GM12878 (cell line): ENCODE measurements around the gene DUSP22. TPM values are rescaled to one million over a fixed set of nuclear protein-coding genes. Genes with fewer than 3 reads are reported as not detected.
A peak's percentile ranks its signal among the peaks of the same experiment; 100 is the strongest.

ENCODE experiments used
- ASH2L ChIP-seq: fragments of 300-600, 200-600 bp; sonication (generic); IDR thresholded peaks from 2 replicates; pipeline ENCODE4 v1.6.1; 2017; ENCODE audit warnings: low read depth, mild to moderate bottlenecking, borderline replicate concordance
- ATF2 ChIP-seq: IDR thresholded peaks from 2 replicates; pipeline ENCODE4 v1.6.1; 2012; ENCODE audit warnings: low read length, inconsistent platforms
- ATF7 ChIP-seq: fragments of 450-650 bp; IDR thresholded peaks from 2 replicates; pipeline ENCODE4 v1.6.1; 2016; ENCODE audit warnings: low read depth, mild to moderate bottlenecking
- BCLAF1 ChIP-seq: fragments of 450-650 bp; IDR thresholded peaks from 2 replicates; pipeline ENCODE4 v1.6.1; 2017; ENCODE audit warnings: antibody characterized with exemption, mild to moderate bottlenecking, moderate library complexity
- HCFC1 ChIP-seq: fragments of 150-350 bp; IDR thresholded peaks from 2 replicates; pipeline ENCODE4 v1.6.1; 2014; ENCODE audit warnings: low read length
- MAX ChIP-seq: IDR thresholded peaks from 2 replicates; pipeline ENCODE4 v1.6.1; 2012; ENCODE audit warnings: low read depth, low read length, improper control_type of control experiment
- NFIC ChIP-seq: IDR thresholded peaks from 2 replicates; pipeline ENCODE4 v1.6.1; 2012; ENCODE audit warnings: low read depth, mild to moderate bottlenecking, inconsistent platforms, low read length, moderate library complexity
- NFXL1 ChIP-seq: fragments of 450-650 bp; IDR thresholded peaks from 2 replicates; pipeline ENCODE4 v1.6.1; 2017; ENCODE audit warnings: antibody characterized with exemption, mild to moderate bottlenecking, borderline replicate concordance
- SIX5 ChIP-seq: IDR thresholded peaks from 2 replicates; pipeline ENCODE4 v1.6.1; 2011; ENCODE audit warnings: mild to moderate bottlenecking, low read depth, low read length, moderate library complexity; ENCODE audit not compliant: severe bottlenecking
- SMC3 ChIP-seq: IDR thresholded peaks from 2 replicates; pipeline ENCODE4 v1.6.1; 2011; ENCODE audit warnings: low read length, improper control_type of control experiment, borderline replicate concordance
- SPI1 ChIP-seq: IDR thresholded peaks from 2 replicates; pipeline ENCODE4 v1.6.1; 2011; ENCODE audit warnings: low read depth, mild to moderate bottlenecking, low read length, moderate library complexity, borderline replicate concordance; ENCODE audit not compliant: insufficient read depth
- SUPT20H ChIP-seq: IDR thresholded peaks from 2 replicates; pipeline ENCODE4 v1.6.1; 2011; ENCODE audit warnings: low read depth, mild to moderate bottlenecking, low read length, moderate library complexity, borderline replicate concordance; ENCODE audit not compliant: control insufficient read depth
- ZBTB11 ChIP-seq: fragments of 450-650 bp; formaldehyde crosslinking; IDR thresholded peaks from 2 replicates; pipeline ENCODE4 v1.5.0; 2022; ENCODE audit warnings: mild to moderate bottlenecking, missing genetic modification characterization
- ZNF217 ChIP-seq: fragments of 450-650 bp; IDR thresholded peaks from 2 replicates; pipeline ENCODE4 v1.6.1; 2017; ENCODE audit warnings: antibody characterized with exemption, mild to moderate bottlenecking
- ZNF622 ChIP-seq: fragments of 450-650 bp; IDR thresholded peaks from 2 replicates; pipeline ENCODE4 v1.6.1; 2017; ENCODE audit warnings: mild to moderate bottlenecking, inconsistent platforms
- polyA plus RNA-seq, 11 experiments: library from polyadenylated mRNA; depleted of rRNA in 4 of 11; unstranded in 6 of 11; stranded (reverse) in 5 of 11; fragments of >200 nt; fragmentation: Nextera tagmentation in 4 of 11; fragmentation: Illumina TruSeq in 1 of 11; extraction: Ambion mirVana in 4 of 11; extraction: Trizol in 1 of 11; gene quantifications; 1 replicate in 1 of 11; 2 replicates in 10 of 11; pipeline versions ENCODE4 v1.2.1 to v1.2.3, GENCODE V29; 2011 to 2016; ENCODE audit warnings: inconsistent platforms in 2 of 11, missing spikeins in 2 of 11, low read depth in 1 of 11
- total RNA-seq, 4 experiments: library from RNA; depleted of rRNA in 3 of 4; stranded (reverse); fragments of >200 nt in 3 of 4; fragmentation: Illumina TruSeq in 1 of 4; extraction: Trizol in 1 of 4; gene quantifications; 2 replicates each; pipeline versions ENCODE4 v1.2.1 to v1.2.3, GENCODE V29; 2013 to 2021
- TF ChIP-seq, protein P1 (sequence below): IDR thresholded peaks from 2 replicates; pipeline ENCODE4 v1.6.1; 2011; ENCODE audit warnings: mild to moderate bottlenecking, low read depth, low read length, moderate library complexity; ENCODE audit not compliant: insufficient replicate concordance
- TF ChIP-seq, protein P2 (sequence below): fragments of 450-650 bp; IDR thresholded peaks from 2 replicates; pipeline ENCODE4 v1.6.1; 2017; ENCODE audit warnings: mild to moderate bottlenecking

Gene DUSP22
- total and polyA plus RNA-seq, 10 of the 15 experiments (the other 5 are each of a cell fraction or from before 2014, with no cell fraction given), result 78.9 to 156 (median 107) TPM

DNA sequence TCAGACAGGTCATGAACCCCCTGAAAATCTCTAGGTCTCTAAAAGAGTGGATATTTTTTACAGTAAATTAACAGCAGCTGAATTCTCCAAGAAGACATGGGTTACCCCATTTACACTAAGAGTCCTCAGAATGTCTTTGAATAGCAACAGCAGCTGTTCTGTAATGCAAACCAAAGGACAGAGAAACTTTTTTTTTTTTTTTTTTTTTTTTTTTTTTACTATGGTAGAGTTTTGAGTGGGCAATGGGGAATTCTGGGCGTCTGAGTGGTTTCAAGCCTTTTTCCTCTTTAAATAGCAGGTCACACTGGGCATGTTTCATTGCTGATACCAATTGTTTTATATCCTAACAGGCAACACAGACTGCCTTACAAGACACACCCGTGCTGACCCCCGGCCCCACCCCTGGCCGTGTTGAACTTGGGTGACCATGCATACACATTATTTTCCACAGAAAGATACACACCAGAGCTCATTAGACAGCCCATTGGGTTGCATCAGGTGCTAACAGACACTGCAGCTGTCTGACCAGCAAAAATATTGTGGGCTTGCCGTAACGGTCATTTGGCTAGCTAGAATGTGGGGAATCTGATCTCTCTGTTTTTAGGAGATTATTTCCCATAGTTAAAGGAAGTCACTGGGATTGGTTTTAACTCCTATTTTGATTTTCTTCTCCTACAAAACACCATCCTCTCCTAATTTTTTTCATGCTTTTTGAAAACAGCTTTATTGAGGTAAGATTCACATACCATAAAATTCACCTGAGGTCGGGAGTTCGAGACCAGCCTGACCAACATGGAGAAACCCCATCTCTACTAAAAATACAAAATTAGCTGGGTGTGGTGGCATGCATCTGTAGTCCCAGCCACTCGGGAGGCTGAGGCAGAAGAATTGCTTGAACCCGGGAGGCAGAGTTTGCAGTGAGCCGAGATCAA lies 72.6 kb downstream of the DUSP22 start (continued):
- TF ChIP-seq, protein P1, sequence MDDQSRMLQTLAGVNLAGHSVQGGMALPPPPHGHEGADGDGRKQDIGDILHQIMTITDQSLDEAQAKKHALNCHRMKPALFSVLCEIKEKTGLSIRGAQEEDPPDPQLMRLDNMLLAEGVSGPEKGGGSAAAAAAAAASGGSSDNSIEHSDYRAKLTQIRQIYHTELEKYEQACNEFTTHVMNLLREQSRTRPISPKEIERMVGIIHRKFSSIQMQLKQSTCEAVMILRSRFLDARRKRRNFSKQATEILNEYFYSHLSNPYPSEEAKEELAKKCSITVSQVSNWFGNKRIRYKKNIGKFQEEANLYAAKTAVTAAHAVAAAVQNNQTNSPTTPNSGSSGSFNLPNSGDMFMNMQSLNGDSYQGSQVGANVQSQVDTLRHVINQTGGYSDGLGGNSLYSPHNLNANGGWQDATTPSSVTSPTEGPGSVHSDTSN, result no peak
- TF ChIP-seq NFIC (no peak), BCLAF1 (no peak), SPI1 (no peak), ATF2 (no peak; the same call in 1 of the 2 replicates), ZNF217 (peak; percentile 88), SMC3 (no peak), ASH2L (no peak), HCFC1 (no peak), MAX (no peak), ZNF622 (no peak), ATF7 (no peak; the same call in 1 of the 2 replicates), NFXL1 (no peak), SIX5 (no peak), SUPT20H (no peak), ZBTB11 (no peak)
- TF ChIP-seq, protein P2, sequence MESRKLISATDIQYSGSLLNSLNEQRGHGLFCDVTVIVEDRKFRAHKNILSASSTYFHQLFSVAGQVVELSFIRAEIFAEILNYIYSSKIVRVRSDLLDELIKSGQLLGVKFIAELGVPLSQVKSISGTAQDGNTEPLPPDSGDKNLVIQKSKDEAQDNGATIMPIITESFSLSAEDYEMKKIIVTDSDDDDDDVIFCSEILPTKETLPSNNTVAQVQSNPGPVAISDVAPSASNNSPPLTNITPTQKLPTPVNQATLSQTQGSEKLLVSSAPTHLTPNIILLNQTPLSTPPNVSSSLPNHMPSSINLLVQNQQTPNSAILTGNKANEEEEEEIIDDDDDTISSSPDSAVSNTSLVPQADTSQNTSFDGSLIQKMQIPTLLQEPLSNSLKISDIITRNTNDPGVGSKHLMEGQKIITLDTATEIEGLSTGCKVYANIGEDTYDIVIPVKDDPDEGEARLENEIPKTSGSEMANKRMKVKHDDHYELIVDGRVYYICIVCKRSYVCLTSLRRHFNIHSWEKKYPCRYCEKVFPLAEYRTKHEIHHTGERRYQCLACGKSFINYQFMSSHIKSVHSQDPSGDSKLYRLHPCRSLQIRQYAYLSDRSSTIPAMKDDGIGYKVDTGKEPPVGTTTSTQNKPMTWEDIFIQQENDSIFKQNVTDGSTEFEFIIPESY, result no peak
